ENCODE results near the gene IGFBPL1.

The IGFBPL1 gene

DNA sequence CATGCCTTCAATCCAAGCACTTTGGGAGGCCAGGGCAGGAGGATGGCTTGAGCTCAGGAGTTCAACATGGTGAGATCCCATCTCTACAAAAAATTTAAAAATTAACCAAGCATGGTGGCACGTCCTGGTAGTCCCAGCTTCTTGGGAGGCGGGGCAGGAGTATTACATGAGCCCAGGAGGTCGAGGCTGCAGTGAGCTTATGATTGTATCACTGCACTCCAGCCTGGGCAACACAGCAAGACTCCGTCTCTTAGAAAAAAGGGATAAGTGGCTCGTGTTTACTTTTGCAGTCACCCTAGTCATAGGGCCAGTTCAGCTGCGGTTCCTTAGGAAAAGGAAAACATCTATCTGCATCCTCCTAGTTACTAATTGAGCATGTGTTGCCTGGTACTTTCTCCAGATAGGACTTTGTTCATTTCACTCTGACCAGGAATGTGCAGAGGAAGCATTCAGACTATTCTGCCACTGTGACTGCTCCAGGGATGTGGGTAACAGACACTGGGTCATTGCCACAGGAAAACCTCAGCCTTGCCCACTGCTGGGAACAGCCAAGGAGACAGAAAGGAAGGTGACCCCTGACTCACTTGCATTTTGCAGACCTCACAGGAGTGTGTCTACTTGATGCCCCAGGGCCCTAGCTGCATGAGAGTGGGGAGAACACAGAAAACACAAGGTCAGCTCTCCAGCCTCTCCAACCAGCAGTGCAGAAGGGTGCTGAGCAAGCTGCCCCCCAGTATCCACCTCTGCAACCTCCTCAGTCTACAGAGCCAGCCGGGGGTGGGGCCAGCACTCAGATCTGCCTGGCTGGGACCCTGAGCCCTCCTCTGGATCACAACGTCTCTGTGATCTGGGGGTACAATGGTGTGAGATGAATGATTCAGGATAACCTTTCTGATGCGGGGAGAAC lies 65.6 kb downstream of the IGFBPL1 start:
- no peak overlapping the region for H3K4me3 ChIP-seq (ENCODE audit: low read depth, low read length)

DNA sequence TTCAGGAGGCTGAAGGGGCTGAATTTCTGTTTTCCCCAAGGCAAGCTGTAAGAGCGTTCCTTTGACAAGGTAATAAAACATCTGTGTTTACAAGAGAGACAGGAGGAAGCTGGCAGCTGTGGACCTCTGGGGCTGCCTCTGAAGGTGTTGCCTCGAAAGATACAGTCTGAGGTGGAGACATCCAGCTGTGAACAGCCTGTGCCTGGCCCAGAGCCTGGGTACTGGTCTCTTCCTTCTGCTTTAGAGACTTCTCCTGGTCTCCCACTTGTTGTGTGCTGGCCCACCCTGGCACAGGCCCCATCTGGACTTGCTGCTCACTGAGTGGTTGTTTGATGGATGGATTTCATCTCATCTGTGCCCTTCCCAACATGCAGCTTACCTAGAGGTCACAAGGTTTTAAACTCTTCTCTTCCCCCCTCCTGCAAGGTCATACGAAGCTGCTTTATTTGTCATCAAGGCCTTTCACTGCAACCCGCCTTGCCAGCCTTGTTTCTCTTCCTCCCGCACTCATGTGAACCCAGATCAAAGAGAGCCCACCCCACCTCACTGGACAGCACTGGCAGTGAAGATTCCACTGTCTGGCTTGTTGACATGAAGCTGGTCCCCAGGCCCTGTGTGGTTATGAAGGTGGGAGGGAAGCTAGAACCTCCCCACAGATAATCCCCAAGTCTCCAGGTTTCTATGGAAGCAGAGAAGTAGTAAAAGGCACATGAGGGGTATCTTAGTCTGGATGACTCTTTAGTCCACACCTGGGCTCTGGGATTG lies 66.7 kb downstream of the IGFBPL1 start:
- no peak overlapping the region for H3K4me3 ChIP-seq (ENCODE audit: low read depth, low read length)

DNA sequence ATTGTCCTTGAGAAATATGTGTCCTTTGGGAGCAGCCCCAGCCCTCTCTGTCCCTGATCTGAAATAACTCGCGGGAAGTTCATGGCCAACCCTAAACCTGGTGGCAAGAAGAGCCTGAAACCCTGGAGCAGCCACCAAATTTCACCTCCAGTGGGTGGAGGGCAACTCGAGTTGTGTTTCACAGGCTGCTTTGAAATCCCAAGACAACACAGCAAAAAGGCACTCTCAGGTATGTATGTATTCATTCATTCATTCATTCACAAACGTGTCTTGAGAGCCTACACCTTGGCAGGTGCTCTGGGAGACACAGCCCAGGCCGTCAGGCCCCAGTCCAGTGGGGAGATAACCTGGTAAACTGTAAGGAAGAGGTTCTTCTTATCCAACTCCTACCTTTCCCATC lies 67.4 kb downstream of the IGFBPL1 start:
- no peak overlapping the region for H3K4me3 ChIP-seq (ENCODE audit: low read depth, low read length)

All from iPS-11a (cell line).